ENCODE results near the gene MCUR1.
"Not testable (repeated sequence)": the region's sequence is repeated elsewhere in the genome, so short reads cannot be mapped to it uniquely, and the experiment has no call there.

Gene MCUR1

GRCh38 chr6:13836170-13836569 lies 21.8 kb upstream of the MCUR1 start:
- no peak overlapping the region for H3K27ac ChIP-seq
- no peak for TF ChIP-seq CTCF (IDR thresholded peaks at IDR 0.05)
- no peak for TF ChIP-seq ZFX (IDR thresholded peaks at IDR 0.05; ENCODE audit: borderline replicate concordance)

- TF ChIP-seq CTCF (IDR thresholded peaks at IDR 0.05) (no peak), ZFX (IDR thresholded peaks at IDR 0.05; ENCODE audit: borderline replicate concordance) (no peak)
- H3K27ac ChIP-seq, result no peak overlapping the region
These were observed 20.4 kb upstream of the MCUR1 start for GRCh38 chr6:13834790-13835189.

- H3K27ac ChIP-seq, result not testable (repeated sequence)
These were observed 19.7 kb upstream of the MCUR1 start for GRCh38 chr6:13834018-13834417.

GRCh38 chr6:13832778-13833177 lies 18.4 kb upstream of the MCUR1 start:
- no peak overlapping the region for H3K27ac ChIP-seq
- TF ChIP-seq CTCF (IDR thresholded peaks at IDR 0.05), result no peak
- TF ChIP-seq ZFX (IDR thresholded peaks at IDR 0.05; ENCODE audit: borderline replicate concordance), result no peak

- no peak for TF ChIP-seq ZFX (IDR thresholded peaks at IDR 0.05; ENCODE audit: borderline replicate concordance)
- TF ChIP-seq CTCF (IDR thresholded peaks at IDR 0.05), result no peak
- no peak overlapping the region for H3K27ac ChIP-seq
These were observed 17.3 kb upstream of the MCUR1 start for GRCh38 chr6:13831615-13832014.

- H3K27ac ChIP-seq, result no peak overlapping the region
- no peak for TF ChIP-seq CTCF (IDR thresholded peaks at IDR 0.05)
- TF ChIP-seq ZFX (IDR thresholded peaks at IDR 0.05; ENCODE audit: borderline replicate concordance), result no peak
These were observed 16.4 kb upstream of the MCUR1 start for GRCh38 chr6:13830803-13831202.

- not testable (repeated sequence) for H3K27ac ChIP-seq
These were observed 15.1 kb upstream of the MCUR1 start for GRCh38 chr6:13829419-13829818.

GRCh38 chr6:13828656-13829301 lies 14.4 kb upstream of the MCUR1 start:
- not testable (repeated sequence) for H3K27ac ChIP-seq

- no peak for TF ChIP-seq CTCF (IDR thresholded peaks at IDR 0.05)
- H3K27ac ChIP-seq, result no peak overlapping the region
These were observed 12.7 kb upstream of the MCUR1 start for GRCh38 chr6:13827032-13827431.

Data from 22Rv1 (cell line).